Testis (tissue), 2 donors: ENCODE measurements around the gene TATDN2.

Source experiments
- CTCF ChIP-seq, 3 experiments: fragments of 450-650 bp in 2 of 3; fragments of 200-600 bp in 1 of 3; sonication (generic) in 1 of 3; IDR thresholded peaks; one replicate each; pipeline ENCODE4 v1.5.1; 2016 to 2019; ENCODE audit warnings: antibody characterized with exemption in 3 of 3, mild to moderate bottlenecking in 2 of 3, moderate library complexity in 1 of 3
- POLR2A ChIP-seq: fragments of 450-650 bp; IDR thresholded peaks from one replicate; pipeline ENCODE4 v1.6.1; 2017; ENCODE audit warnings: antibody characterized with exemption, mild to moderate bottlenecking, moderate library complexity

- TF ChIP-seq CTCF (IDR thresholded peaks at IDR 0.05) (no peak), POLR2A (no peak)
Measured at GRCh38 chr3:10265833-10266232, 17.6 kb downstream of the TATDN2 start.
